Astrocyte (in vitro differentiated cells and primary cell): Measurements from ENCODE around the gene CNN3.

Experiments used
- CTCF ChIP-seq: IDR thresholded peaks from 2 replicates; pipeline ENCODE4 v1.5.1; 2011; ENCODE audit warnings: low read depth, mild to moderate bottlenecking, inconsistent platforms, low read length, moderate library complexity; ENCODE audit not compliant: insufficient read depth
- EZH2 ChIP-seq: IDR thresholded peaks from 2 replicates; pipeline ENCODE4 v1.6.1; 2012; ENCODE audit warnings: mild to moderate bottlenecking, low read length, inconsistent platforms; ENCODE audit not compliant: insufficient read depth

GRCh38 chr1:94901841-94902240 lies 25.1 kb downstream of the CNN3 start:
- TF ChIP-seq CTCF (no peak), EZH2 (no peak)
